Coronary artery (tissue), 2 donors: ENCODE results near the gene MYD88.

Experiments
- DNase-seq: peaks from one replicate; pipeline ENCODE4 v3.0.0-alpha.2; 2017; ENCODE audit warnings: low spot score
- H3K27ac ChIP-seq, 2 donors: fragments of 200-600 bp; sonication (generic); one replicate each; pipeline ENCODE4 v1.5.1; 2016 to 2019
- H3K4me3 ChIP-seq: fragments of 200-600 bp; sonication (generic); 2 replicates; pipeline ENCODE4 v1.5.1; 2016; ENCODE audit warnings: mild to moderate bottlenecking, moderate library complexity
- TF ChIP-seq, protein P1 (sequence below): fragments of 200-600 bp; sonication (generic); IDR thresholded peaks from one replicate; pipeline ENCODE4 v1.5.1; 2019; ENCODE audit warnings: antibody characterized with exemption

The MYD88 gene

DNA sequence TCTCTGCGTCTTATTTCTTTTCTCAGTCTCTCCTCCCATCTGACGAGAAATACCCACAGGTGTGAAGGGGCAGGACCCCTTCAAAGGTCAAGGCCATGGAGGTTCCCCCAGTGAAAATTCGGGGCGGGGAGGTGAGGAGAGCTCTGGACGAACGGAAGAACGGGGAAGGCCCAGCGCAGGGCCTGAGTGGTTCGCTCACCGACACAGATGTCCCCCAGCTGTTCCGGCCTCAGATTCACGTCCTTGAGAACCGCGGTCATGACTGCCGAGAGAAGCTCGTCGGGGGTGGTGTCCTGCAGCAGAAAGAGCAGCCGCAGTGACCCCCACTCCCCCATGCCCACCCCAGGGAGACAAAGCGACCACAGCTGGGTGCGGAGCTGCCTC, 2.1 kb upstream of the MYD88 start:
- Histone ChIP-seq H3K4me3 (peak overlapping the region; percentile 88), H3K27ac (peak overlapping the region; percentile 78 to 88)
- TF ChIP-seq, protein P1, sequence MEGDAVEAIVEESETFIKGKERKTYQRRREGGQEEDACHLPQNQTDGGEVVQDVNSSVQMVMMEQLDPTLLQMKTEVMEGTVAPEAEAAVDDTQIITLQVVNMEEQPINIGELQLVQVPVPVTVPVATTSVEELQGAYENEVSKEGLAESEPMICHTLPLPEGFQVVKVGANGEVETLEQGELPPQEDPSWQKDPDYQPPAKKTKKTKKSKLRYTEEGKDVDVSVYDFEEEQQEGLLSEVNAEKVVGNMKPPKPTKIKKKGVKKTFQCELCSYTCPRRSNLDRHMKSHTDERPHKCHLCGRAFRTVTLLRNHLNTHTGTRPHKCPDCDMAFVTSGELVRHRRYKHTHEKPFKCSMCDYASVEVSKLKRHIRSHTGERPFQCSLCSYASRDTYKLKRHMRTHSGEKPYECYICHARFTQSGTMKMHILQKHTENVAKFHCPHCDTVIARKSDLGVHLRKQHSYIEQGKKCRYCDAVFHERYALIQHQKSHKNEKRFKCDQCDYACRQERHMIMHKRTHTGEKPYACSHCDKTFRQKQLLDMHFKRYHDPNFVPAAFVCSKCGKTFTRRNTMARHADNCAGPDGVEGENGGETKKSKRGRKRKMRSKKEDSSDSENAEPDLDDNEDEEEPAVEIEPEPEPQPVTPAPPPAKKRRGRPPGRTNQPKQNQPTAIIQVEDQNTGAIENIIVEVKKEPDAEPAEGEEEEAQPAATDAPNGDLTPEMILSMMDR: no peak
- peak; percentile 79 for DNase-seq

DNA sequence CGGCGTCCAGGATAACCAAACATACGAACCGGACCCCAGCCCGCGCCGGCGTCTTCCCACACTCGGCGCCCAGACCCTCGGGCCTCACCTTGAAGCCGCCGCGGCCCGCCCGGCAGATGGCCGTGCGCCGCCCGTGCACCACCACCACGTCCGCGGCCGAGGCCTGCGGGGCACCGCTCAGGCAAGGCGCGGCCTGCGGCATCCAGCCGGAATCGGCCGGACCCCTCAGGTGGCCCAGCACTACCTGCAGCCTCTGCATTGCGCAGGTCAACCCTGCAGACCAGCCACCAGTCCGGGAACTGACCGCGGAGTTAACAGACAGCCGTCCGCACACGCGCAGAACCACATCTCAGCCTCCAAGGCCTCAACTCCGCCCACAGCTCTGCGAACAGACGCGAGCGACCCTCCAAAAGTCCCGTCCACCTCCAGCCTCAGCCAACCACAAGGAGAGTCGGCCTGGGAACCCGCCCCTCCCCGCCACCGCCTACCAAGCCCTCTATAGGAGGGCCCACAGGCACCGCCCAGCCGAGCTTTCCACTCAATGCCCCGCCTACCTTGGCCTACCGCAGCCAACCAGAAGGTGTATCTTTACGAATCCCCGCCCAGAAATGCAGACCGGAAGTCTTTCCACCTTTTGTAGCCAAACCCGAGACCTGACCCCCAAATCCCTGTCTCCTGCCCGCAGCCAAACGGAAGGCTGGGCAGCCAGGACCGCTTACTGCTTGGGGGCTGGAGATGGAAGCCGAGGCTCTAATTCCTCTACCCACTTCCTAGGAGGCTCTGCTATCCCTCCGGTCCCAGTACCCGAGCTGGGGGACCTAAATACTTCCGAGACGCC, 1.5 kb upstream of the MYD88 start, which contains the start of gene ACAA1:
ACAA1 (minus strand) TSS at position 351 of the 838 bp plus-strand sequence; CDS start at position 259, 92 bp downstream.
- peak within 1 kb of the TSS; percentile 88 for H3K4me3 ChIP-seq
- TF ChIP-seq, protein P1: no peak
- peak; percentile 100 for DNase-seq
- H3K27ac ChIP-seq: peak within 1 kb of the TSS; percentile 87 to 88

DNA sequence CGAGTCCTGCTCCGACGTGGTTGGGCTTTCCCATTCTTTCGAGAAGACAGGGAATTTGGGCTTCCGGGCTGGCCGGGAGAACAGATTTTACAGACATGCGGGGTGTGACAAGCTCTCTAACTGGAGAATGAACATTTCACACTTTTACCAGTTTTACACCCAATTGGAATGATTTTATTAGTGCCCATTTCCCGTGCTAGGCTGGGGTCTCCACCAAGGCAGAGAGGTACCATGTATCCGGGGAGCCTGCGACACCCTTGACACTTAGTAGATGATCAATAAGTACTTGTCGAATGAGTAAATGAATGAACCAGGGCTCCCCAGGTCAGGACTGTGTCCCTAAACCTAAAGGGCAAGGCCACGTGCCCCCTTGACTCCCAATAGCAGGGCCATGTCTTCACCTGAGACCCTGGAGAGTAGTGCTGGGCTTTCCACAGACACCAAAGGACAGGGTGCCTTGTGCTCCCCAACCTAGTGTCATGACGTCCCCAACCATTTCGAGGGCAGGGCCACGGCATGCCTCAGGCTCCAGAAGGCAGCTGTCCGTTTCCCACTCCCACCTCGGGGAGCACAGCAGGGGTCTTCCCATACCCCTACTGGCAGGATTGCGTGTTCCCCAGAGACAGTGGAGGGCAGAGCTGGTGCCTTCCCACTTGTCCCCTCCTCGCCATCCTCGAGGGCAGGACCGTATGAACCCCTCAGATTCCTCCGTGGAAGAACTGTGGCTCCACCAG, 679 bp upstream of the MYD88 start:
- H3K27ac ChIP-seq: peak overlapping the region; percentile 87 to 88
- TF ChIP-seq, protein P1: no peak
- peak overlapping the region; percentile 88 for H3K4me3 ChIP-seq
- peak; percentile 78 for DNase-seq

DNA sequence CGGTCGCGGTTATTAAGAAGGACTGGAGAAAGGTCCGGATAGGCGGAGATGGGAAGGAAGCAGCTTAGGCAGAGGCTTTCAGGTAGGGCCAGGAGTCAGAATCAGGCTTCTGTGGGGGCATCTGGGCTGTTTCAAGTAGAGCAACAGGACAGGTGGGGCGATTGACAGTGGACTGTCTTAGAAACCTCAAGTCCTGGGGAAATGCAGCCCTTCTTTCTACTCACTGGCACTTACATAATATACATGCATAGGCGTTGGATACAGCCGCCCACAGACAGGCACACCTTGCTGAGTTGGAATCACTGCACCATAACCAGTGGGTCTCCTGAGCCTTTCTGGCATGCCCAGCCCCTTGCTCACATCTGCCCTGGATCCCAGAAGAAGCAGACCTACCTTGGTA, 730 bp downstream of the MYD88 start:
- no peak for DNase-seq
- Histone ChIP-seq H3K27ac (peak overlapping the region; percentile 87 to 88), H3K4me3 (peak overlapping the region; percentile 88)
- TF ChIP-seq, protein P1: no peak

DNA sequence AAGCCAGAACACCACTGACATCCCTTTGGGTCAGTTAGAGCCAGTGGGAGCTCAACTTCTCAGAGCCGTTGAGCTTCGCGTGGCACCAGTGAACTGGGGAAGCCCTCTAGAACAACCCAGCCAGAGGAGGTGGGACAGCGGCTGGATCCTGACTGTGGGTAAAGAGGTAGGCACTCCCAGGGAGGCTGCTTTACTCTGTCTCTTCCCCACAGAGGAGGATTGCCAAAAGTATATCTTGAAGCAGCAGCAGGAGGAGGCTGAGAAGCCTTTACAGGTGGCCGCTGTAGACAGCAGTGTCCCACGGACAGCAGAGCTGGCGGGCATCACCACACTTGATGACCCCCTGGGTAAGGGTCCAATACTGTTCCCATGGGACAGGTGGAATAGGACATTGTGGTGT, 1.2 kb downstream of the MYD88 start:
- TF ChIP-seq, protein P1: no peak
- DNase-seq: peak; percentile 62
- peak overlapping the region; percentile 88 for H3K4me3 ChIP-seq
- peak overlapping the region in 1 of 2 donors; percentile 87 for H3K27ac ChIP-seq

DNA sequence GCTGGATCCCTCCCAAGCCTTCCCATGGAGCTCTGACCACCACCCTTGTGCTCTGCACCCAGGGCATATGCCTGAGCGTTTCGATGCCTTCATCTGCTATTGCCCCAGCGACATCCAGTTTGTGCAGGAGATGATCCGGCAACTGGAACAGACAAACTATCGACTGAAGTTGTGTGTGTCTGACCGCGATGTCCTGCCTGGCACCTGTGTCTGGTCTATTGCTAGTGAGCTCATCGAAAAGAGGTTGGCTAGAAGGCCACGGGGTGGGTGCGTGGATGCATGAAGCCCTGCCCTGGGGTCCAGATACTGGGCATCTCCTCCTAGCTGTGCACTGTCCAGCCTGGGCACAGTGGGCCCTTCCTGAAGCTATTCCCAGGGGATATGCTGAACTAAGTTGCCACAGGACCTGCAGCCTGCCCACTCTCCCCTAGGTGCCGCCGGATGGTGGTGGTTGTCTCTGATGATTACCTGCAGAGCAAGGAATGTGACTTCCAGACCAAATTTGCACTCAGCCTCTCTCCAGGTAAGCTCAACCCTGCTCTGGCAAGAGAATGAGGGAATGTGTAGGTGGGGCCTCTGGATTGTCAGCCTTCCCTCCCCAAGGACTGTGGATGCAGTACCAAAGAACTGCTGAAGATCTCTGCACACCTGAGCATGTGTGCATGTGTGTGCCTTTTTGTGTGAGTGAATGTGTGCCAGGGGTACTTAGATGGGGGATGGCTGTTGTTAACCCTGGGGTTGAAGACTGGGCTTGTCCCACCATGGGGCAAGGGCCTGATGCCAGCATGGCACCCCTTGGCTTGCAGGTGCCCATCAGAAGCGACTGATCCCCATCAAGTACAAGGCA, 2.1 kb downstream of the MYD88 start:
- Histone ChIP-seq H3K4me3 (peak overlapping the region; percentile 88), H3K27ac (no peak overlapping the region)
- TF ChIP-seq, protein P1: no peak
- peak; percentile 62 for DNase-seq
